CD4-positive, alpha-beta T cell treated with Interleukin-21 for 1 hour (primary cell): ENCODE data around the gene CFDP1.
A peak's percentile ranks its signal among the peaks of the same experiment; 100 is the strongest.
"Not testable (repeated sequence)": the region's sequence is repeated elsewhere in the genome, so short reads cannot be mapped to it uniquely, and the experiment has no call there.

ENCODE experiments used
- DNase-seq: peaks from one replicate; pipeline ENCODE4 v3.0.0-alpha.2; 2020

The CFDP1 gene

GRCh38 chr16:75458029-75458428 is 24.7 kb upstream of the CFDP1 start:
- no peak for DNase-seq

- no peak for DNase-seq
These were observed 24.2 kb upstream of the CFDP1 start for GRCh38 chr16:75457485-75458021.

- no peak for DNase-seq
These were observed 23.7 kb upstream of the CFDP1 start for GRCh38 chr16:75456971-75457370.

GRCh38 chr16:75456486-75456885 is 23.2 kb upstream of the CFDP1 start:
- not testable (repeated sequence) for DNase-seq

- no peak for DNase-seq
These were observed 22.4 kb upstream of the CFDP1 start for GRCh38 chr16:75455677-75456076.

- no peak for DNase-seq
These were observed 19.3 kb upstream of the CFDP1 start for GRCh38 chr16:75452464-75453190.

GRCh38 chr16:75446416-75446815 is 13.1 kb upstream of the CFDP1 start:
- DNase-seq: no peak

GRCh38 chr16:75445298-75445697 is 12.0 kb upstream of the CFDP1 start:
- DNase-seq: no peak

- DNase-seq: no peak
These were observed 10.0 kb upstream of the CFDP1 start for GRCh38 chr16:75443298-75443697.

GRCh38 chr16:75433732-75434413 is 570 bp upstream of the CFDP1 start:
- peak; percentile 89 for DNase-seq

- DNase-seq: no peak
These were observed 3.5 kb downstream of the CFDP1 start for GRCh38 chr16:75429621-75430403.

- DNase-seq: not testable (repeated sequence)
These were observed 6.8 kb downstream of the CFDP1 start for GRCh38 chr16:75426524-75426923.

- DNase-seq: not testable (repeated sequence)
These were observed 9.1 kb downstream of the CFDP1 start for GRCh38 chr16:75424105-75424762.

- DNase-seq: no peak
These were observed 9.6 kb downstream of the CFDP1 start for GRCh38 chr16:75423723-75424104.

- DNase-seq: no peak
These were observed 11.5 kb downstream of the CFDP1 start for GRCh38 chr16:75421820-75422126.

GRCh38 chr16:75420987-75421819 is 12.1 kb downstream of the CFDP1 start:
- peak; percentile 16 for DNase-seq

- no peak for DNase-seq
These were observed 16.3 kb downstream of the CFDP1 start for GRCh38 chr16:75416904-75417565.

GRCh38 chr16:75415169-75415905 is 18.0 kb downstream of the CFDP1 start:
- DNase-seq: no peak

GRCh38 chr16:75413951-75414350 is 19.4 kb downstream of the CFDP1 start:
- no peak for DNase-seq

- DNase-seq: no peak
These were observed 26.4 kb downstream of the CFDP1 start for GRCh38 chr16:75406943-75407342.
